Keratinocyte (primary cell): ENCODE results near the gene RPL23. TPM values are rescaled to one million over a fixed set of nuclear protein-coding genes. Genes with fewer than 3 reads are reported as not detected.

Source experiments
- DNase-seq: peaks from one replicate; pipeline ENCODE4 v3.0.0-alpha.2; 2011; ENCODE audit warnings: low read depth, missing footprints, low spot score
- FAIRE-seq: peaks from 2 replicates; lab custom pipeline; 2011; peaks lifted over from hg19 to GRCh38; lab: Jason Lieb, UNC
- H2AFZ ChIP-seq: 2 replicates; pipeline ENCODE4 v1.6.0; 2012; ENCODE audit warnings: low read length, control low read depth, inconsistent platforms; ENCODE audit not compliant: control insufficient read depth
- H3K27ac ChIP-seq: 2 replicates; pipeline ENCODE4 v1.5.1; 2011; ENCODE audit warnings: low read length; ENCODE audit not compliant: control insufficient read depth, insufficient read depth
- H3K27me3 ChIP-seq: 3 replicates; pipeline ENCODE4 v1.6.0; 2011; ENCODE audit warnings: low read length; ENCODE audit not compliant: control insufficient read depth, insufficient read depth; ENCODE audit errors: extremely low read depth
- H3K36me3 ChIP-seq, 2 experiments: 2 replicates in 1 of 2; 3 replicates in 1 of 2; pipeline ENCODE4 v1.5.1; 2011; ENCODE audit warnings: low read length in 2 of 2, mild to moderate bottlenecking in 1 of 2; ENCODE audit not compliant: control insufficient read depth in 2 of 2, insufficient read depth in 2 of 2; ENCODE audit errors: extremely low read depth in 1 of 2
- H3K4me1 ChIP-seq: 3 replicates; pipeline ENCODE4 v1.5.1; 2011; ENCODE audit warnings: low read length; ENCODE audit not compliant: control insufficient read depth, insufficient read depth; ENCODE audit errors: extremely low read depth
- H3K4me2 ChIP-seq: 3 replicates; pipeline ENCODE4 v1.6.0; 2011; ENCODE audit warnings: low read depth, low read length; ENCODE audit not compliant: control insufficient read depth, insufficient read depth; ENCODE audit errors: extremely low read depth
- H3K4me3 ChIP-seq, 3 experiments: fragments of 200-600 bp in 1 of 3; sonication (generic) in 1 of 3; 2 replicates in 2 of 3; 3 replicates in 1 of 3; pipeline ENCODE4 v1.5.1; 2011 to 2016; ENCODE audit warnings: low read length in 3 of 3, mild to moderate bottlenecking in 3 of 3, control low read depth in 2 of 3, inconsistent platforms in 1 of 3, low read depth in 1 of 3, mixed read lengths in 1 of 3, mixed run types in 1 of 3, moderate library complexity in 1 of 3; ENCODE audit not compliant: control insufficient read depth in 2 of 3, insufficient read depth in 2 of 3; ENCODE audit errors: extremely low read depth in 1 of 3
- H3K79me2 ChIP-seq: 2 replicates; pipeline ENCODE4 v1.6.0; 2012; ENCODE audit warnings: low read length; ENCODE audit not compliant: control insufficient read depth, insufficient read depth
- H3K9ac ChIP-seq: 3 replicates; pipeline ENCODE4 v1.6.0; 2011; ENCODE audit warnings: low read length; ENCODE audit not compliant: control insufficient read depth, insufficient read depth; ENCODE audit errors: extremely low read depth
- H3K9me1 ChIP-seq: 3 replicates; pipeline ENCODE4 v1.6.0; 2011; ENCODE audit warnings: low read length; ENCODE audit not compliant: control insufficient read depth, insufficient read depth; ENCODE audit errors: extremely low read depth
- H3K9me3 ChIP-seq: 2 replicates; pipeline ENCODE4 v1.5.1; 2012; ENCODE audit warnings: low read depth, low read length; ENCODE audit not compliant: control insufficient read depth
- H4K20me1 ChIP-seq: 3 replicates; pipeline ENCODE4 v1.6.0; 2011; ENCODE audit warnings: low read length; ENCODE audit not compliant: control insufficient read depth, insufficient read depth; ENCODE audit errors: extremely low read depth
- EZH2 ChIP-seq: IDR thresholded peaks from one replicate; pipeline ENCODE4 v1.6.1; 2012; ENCODE audit warnings: inconsistent platforms, mild to moderate bottlenecking, low read length, moderate library complexity
- dilution Hi-C: fragments of 300-500 bp; cut with MboI; formaldehyde crosslinking; loops from one replicate; pipeline ENCODE4 v1.7.0; 2020; ENCODE audit warnings: low sequenced_read_pairs; ENCODE audit not compliant: extremely low pct_ligation_motif_present
- polyA plus RNA-seq, 5 experiments: library from polyadenylated mRNA; depleted of rRNA in 3 of 5; stranded (reverse) in 3 of 5; stranded (forward) in 1 of 5; unstranded in 1 of 5; fragments of >200 nt; gene quantifications; 1 replicate in 1 of 5; 2 replicates in 3 of 5; 3 replicates in 1 of 5; pipeline versions ENCODE4 v1.2.1 to v1.2.3, GENCODE V29; 2011 to 2012; ENCODE audit warnings: missing spikeins in 2 of 5, low read depth in 1 of 5, low replicate concordance in 1 of 5
- TF ChIP-seq, protein P1 (sequence below), 3 experiments: IDR thresholded peaks in 1 of 3; conservative IDR thresholded peaks in 1 of 3; optimal IDR thresholded peaks in 1 of 3; 2 replicates in 2 of 3; 3 replicates in 1 of 3; pipeline versions ENCODE3 to v1.5.1; 2011; ENCODE audit warnings: low read length in 3 of 3, mild to moderate bottlenecking in 3 of 3, moderate library complexity in 2 of 3, control low read depth in 1 of 3, inconsistent platforms in 1 of 3; ENCODE audit not compliant: insufficient read depth in 2 of 3; ENCODE audit errors: extremely low read depth in 1 of 3

RPL23 gene
- polyA plus RNA-seq, 1 donor (not counting 4 experiments of a cell fraction or from before 2014, with no cell fraction given): 2,966 TPM

GRCh38 chr17:38899421-38899820, 45.9 kb upstream of the RPL23 start:
- dilution Hi-C loops: no loop called here
- no peaks in the 10 kb centered on the region for H3K27me3 ChIP-seq
- H3K4me1 ChIP-seq: peaks cover 20% of the 10 kb centered on the region
- no peak overlapping the region for H2AFZ ChIP-seq
- no peak overlapping the region for H3K4me3 ChIP-seq
- peaks cover 29 to 37% of the 10 kb centered on the region in 2 experiments for H3K36me3 ChIP-seq
- peaks cover 15% of the 10 kb centered on the region for H3K79me2 ChIP-seq
- no peak for TF ChIP-seq EZH2
- TF ChIP-seq, protein P1, sequence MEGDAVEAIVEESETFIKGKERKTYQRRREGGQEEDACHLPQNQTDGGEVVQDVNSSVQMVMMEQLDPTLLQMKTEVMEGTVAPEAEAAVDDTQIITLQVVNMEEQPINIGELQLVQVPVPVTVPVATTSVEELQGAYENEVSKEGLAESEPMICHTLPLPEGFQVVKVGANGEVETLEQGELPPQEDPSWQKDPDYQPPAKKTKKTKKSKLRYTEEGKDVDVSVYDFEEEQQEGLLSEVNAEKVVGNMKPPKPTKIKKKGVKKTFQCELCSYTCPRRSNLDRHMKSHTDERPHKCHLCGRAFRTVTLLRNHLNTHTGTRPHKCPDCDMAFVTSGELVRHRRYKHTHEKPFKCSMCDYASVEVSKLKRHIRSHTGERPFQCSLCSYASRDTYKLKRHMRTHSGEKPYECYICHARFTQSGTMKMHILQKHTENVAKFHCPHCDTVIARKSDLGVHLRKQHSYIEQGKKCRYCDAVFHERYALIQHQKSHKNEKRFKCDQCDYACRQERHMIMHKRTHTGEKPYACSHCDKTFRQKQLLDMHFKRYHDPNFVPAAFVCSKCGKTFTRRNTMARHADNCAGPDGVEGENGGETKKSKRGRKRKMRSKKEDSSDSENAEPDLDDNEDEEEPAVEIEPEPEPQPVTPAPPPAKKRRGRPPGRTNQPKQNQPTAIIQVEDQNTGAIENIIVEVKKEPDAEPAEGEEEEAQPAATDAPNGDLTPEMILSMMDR (optimal IDR thresholded peaks at IDR 0.05 in 1 of 3, IDR thresholded peaks at IDR 0.05 in 1 of 3, conservative IDR thresholded peaks at IDR 0.05 in 1 of 3; ENCODE audit: extremely low read depth in 1 of 3, insufficient read depth in 2 of 3, low read length in 3 of 3): no peak
- no peak for FAIRE-seq
- no peak overlapping the region for H3K9ac ChIP-seq
- H3K9me3 ChIP-seq: no peaks in the 10 kb centered on the region
- no peak overlapping the region for H3K27ac ChIP-seq
- DNase-seq: no peak
- no peaks in the 10 kb centered on the region for H4K20me1 ChIP-seq
- no peak overlapping the region for H3K4me2 ChIP-seq
- H3K9me1 ChIP-seq: no peaks in the 10 kb centered on the region

- Histone ChIP-seq H3K9me1 (no peaks in the 10 kb centered on the region), H3K27me3 (no peaks in the 10 kb centered on the region), H3K79me2 (peaks cover 15% of the 10 kb centered on the region), H4K20me1 (no peaks in the 10 kb centered on the region), H3K4me1 (peaks cover 20% of the 10 kb centered on the region), H3K27ac (no peak overlapping the region), H2AFZ (no peak overlapping the region), H3K4me3 (no peak overlapping the region), H3K9me3 (no peaks in the 10 kb centered on the region), H3K36me3 (peaks cover 35 to 41% of the 10 kb centered on the region in 2 experiments), H3K4me2 (no peak overlapping the region), H3K9ac (no peak overlapping the region)
- DNase-seq (no peak), FAIRE-seq (no peak)
- TF ChIP-seq, protein P1 (optimal IDR thresholded peaks at IDR 0.05 in 1 of 3, IDR thresholded peaks at IDR 0.05 in 1 of 3, conservative IDR thresholded peaks at IDR 0.05 in 1 of 3; ENCODE audit: extremely low read depth in 1 of 3, insufficient read depth in 2 of 3, low read length in 3 of 3): no peak
- TF ChIP-seq EZH2: no peak
- dilution Hi-C loops: no loop called here
Observed at GRCh38 chr17:38898812-38899348, 45.4 kb upstream of the RPL23 start.
